B cell (primary cell): ENCODE measurements around the gene CDC42SE2.

Source experiments
- EZH2 ChIP-seq: IDR thresholded peaks from 2 replicates; pipeline ENCODE4 v1.6.1; 2012; ENCODE audit warnings: borderline replicate concordance, low read depth, mild to moderate bottlenecking, moderate library complexity, low read length; ENCODE audit not compliant: insufficient read depth, poor library complexity, severe bottlenecking
- TF ChIP-seq, protein P1 (sequence below): fragments of 200-600 bp; IDR thresholded peaks from one replicate; pipeline ENCODE4 v1.8.0; 2022; ENCODE audit warnings: antibody characterized with exemption, mild to moderate bottlenecking

DNA sequence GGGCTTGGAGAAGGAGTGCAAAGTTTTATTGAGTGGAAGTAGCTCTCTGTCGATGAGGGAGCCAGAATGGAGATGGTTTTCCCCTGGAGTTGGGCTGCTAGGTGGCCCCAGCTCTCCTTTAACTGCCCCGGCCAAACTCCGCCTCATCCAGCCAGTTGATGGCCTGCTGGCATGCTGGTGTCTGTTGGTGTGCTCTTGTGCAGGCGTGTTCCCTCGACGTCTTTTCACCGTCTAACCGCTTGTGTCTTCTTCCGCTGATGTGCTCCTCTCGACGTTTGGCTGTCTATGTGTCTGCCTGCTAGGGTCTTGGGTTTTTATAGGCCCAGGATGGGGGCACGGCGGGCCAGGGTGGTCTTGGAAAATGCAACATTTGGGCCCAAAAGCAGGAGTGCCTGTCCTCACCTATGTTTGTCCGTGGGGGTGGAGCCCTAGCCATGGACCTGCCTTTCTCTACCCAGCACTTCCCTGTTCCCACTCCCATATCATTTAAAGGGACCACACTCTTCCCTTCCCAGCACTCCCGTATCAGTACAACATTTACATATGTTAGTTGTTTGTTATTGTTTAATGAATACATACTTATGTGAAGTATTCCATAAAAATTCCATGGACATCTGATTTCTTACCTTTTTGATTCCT is 97.9 kb downstream of the CDC42SE2 start:
- TF ChIP-seq, protein P1, sequence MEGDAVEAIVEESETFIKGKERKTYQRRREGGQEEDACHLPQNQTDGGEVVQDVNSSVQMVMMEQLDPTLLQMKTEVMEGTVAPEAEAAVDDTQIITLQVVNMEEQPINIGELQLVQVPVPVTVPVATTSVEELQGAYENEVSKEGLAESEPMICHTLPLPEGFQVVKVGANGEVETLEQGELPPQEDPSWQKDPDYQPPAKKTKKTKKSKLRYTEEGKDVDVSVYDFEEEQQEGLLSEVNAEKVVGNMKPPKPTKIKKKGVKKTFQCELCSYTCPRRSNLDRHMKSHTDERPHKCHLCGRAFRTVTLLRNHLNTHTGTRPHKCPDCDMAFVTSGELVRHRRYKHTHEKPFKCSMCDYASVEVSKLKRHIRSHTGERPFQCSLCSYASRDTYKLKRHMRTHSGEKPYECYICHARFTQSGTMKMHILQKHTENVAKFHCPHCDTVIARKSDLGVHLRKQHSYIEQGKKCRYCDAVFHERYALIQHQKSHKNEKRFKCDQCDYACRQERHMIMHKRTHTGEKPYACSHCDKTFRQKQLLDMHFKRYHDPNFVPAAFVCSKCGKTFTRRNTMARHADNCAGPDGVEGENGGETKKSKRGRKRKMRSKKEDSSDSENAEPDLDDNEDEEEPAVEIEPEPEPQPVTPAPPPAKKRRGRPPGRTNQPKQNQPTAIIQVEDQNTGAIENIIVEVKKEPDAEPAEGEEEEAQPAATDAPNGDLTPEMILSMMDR: no peak
- no peak for TF ChIP-seq EZH2
